ENCODE data around the gene SMPDL3B.

The SMPDL3B gene

GRCh38 chr1:27922272-27922671, 12.5 kb upstream of the SMPDL3B start:
- Histone ChIP-seq H3K4me3 (ENCODE audit: low read depth, low read length) (no peak overlapping the region), H3K36me3 (ENCODE audit: control insufficient read depth in 1 of 2, insufficient read depth in 2 of 2, low read length in 2 of 2) (no peaks in the 10 kb centered on the region), H2AK5ac (ENCODE audit: low read length) (no peak overlapping the region), H3K4me1 (ENCODE audit: control insufficient read depth in 1 of 2, insufficient read depth in 2 of 2, low read length in 2 of 2) (no peaks in the 10 kb centered on the region), H3K4me2 (ENCODE audit: low read length) (no peak overlapping the region), H4K12ac (ENCODE audit: low read depth, low read length) (no peak overlapping the region), H3K79me1 (ENCODE audit: low read length) (no peaks in the 10 kb centered on the region), H3K23ac (ENCODE audit: low read length) (no peak overlapping the region), H3K27ac (ENCODE audit: low read depth, low read length) (no peak overlapping the region), H3K79me2 (ENCODE audit: control insufficient read depth, insufficient read depth, low read length, poor library complexity) (no peaks in the 10 kb centered on the region), H3K14ac (ENCODE audit: low read length) (no peak overlapping the region), H4K91ac (ENCODE audit: low read depth, low read length) (no peak overlapping the region), H4K8ac (ENCODE audit: low read depth, low read length) (no peak overlapping the region), H3K9ac (ENCODE audit: low read length) (no peak overlapping the region), H3K27me3 (ENCODE audit: insufficient read depth, low read length) (no peaks in the 10 kb centered on the region), H3K4ac (ENCODE audit: low read depth, low read length) (no peak overlapping the region), H2BK120ac (ENCODE audit: insufficient read depth, low read length, poor library complexity) (no peak overlapping the region), H2BK12ac (ENCODE audit: low read length) (no peak overlapping the region), H2BK5ac (ENCODE audit: low read depth, low read length, poor library complexity) (no peak overlapping the region), H2AFZ (ENCODE audit: insufficient read depth, low read length, poor library complexity) (no peak overlapping the region), H3K18ac (ENCODE audit: low read length) (no peak overlapping the region), H3K9me3 (ENCODE audit: insufficient read depth, low read depth, low read length) (no peaks in the 10 kb centered on the region)
- DNase-seq: no peak
- WGBS (ENCODE audit: extremely low coverage, insufficient coverage, insufficient read length): no CpG with 5 or more reads among the region's 3 CpGs

GRCh38 chr1:27928216-27928954, 6.4 kb upstream of the SMPDL3B start:
- Histone ChIP-seq H2BK5ac (ENCODE audit: low read depth, low read length, poor library complexity) (no peak overlapping the region), H4K8ac (ENCODE audit: low read depth, low read length) (no peak overlapping the region), H3K9ac (ENCODE audit: low read length) (no peak overlapping the region), H2AFZ (ENCODE audit: insufficient read depth, low read length, poor library complexity) (no peak overlapping the region), H3K4me3 (ENCODE audit: low read depth, low read length) (no peak overlapping the region), H3K9me3 (ENCODE audit: insufficient read depth, low read depth, low read length) (no peaks in the 10 kb centered on the region), H3K23ac (ENCODE audit: low read length) (no peak overlapping the region), H2AK5ac (ENCODE audit: low read length) (no peak overlapping the region), H3K27me3 (ENCODE audit: insufficient read depth, low read length) (no peaks in the 10 kb centered on the region), H3K4ac (ENCODE audit: low read depth, low read length) (no peak overlapping the region), H3K18ac (ENCODE audit: low read length) (no peak overlapping the region), H3K4me1 (ENCODE audit: control insufficient read depth in 1 of 2, insufficient read depth in 2 of 2, low read length in 2 of 2) (no peaks in the 10 kb centered on the region), H4K91ac (ENCODE audit: low read depth, low read length) (no peak overlapping the region), H4K12ac (ENCODE audit: low read depth, low read length) (no peak overlapping the region), H3K4me2 (ENCODE audit: low read length) (no peak overlapping the region), H3K36me3 (ENCODE audit: control insufficient read depth in 1 of 2, insufficient read depth in 2 of 2, low read length in 2 of 2) (no peaks in the 10 kb centered on the region), H3K27ac (ENCODE audit: low read depth, low read length) (no peak overlapping the region), H3K79me2 (ENCODE audit: control insufficient read depth, insufficient read depth, low read length, poor library complexity) (no peaks in the 10 kb centered on the region), H2BK120ac (ENCODE audit: insufficient read depth, low read length, poor library complexity) (no peak overlapping the region), H3K79me1 (ENCODE audit: low read length) (no peaks in the 10 kb centered on the region), H3K14ac (ENCODE audit: low read length) (no peak overlapping the region), H2BK12ac (ENCODE audit: low read length) (no peak overlapping the region)
- no peak for DNase-seq
- WGBS (ENCODE audit: extremely low coverage, insufficient coverage, insufficient read length): no CpG with 5 or more reads among the region's 5 CpGs

GRCh38 chr1:27931184-27931583, 3.6 kb upstream of the SMPDL3B start:
- Histone ChIP-seq H3K27me3 (ENCODE audit: insufficient read depth, low read length) (no peaks in the 10 kb centered on the region), H2BK120ac (ENCODE audit: insufficient read depth, low read length, poor library complexity) (no peak overlapping the region), H4K8ac (ENCODE audit: low read depth, low read length) (no peak overlapping the region), H3K4me1 (ENCODE audit: control insufficient read depth in 1 of 2, insufficient read depth in 2 of 2, low read length in 2 of 2) (peaks cover 5 to 9% of the 10 kb centered on the region in 2 experiments), H3K18ac (ENCODE audit: low read length) (no peak overlapping the region), H3K79me2 (ENCODE audit: control insufficient read depth, insufficient read depth, low read length, poor library complexity) (no peaks in the 10 kb centered on the region), H3K14ac (ENCODE audit: low read length) (no peak overlapping the region), H2BK12ac (ENCODE audit: low read length) (no peak overlapping the region), H3K9me3 (ENCODE audit: insufficient read depth, low read depth, low read length) (no peaks in the 10 kb centered on the region), H3K4me2 (ENCODE audit: low read length) (no peak overlapping the region), H3K4ac (ENCODE audit: low read depth, low read length) (no peak overlapping the region), H3K4me3 (ENCODE audit: low read depth, low read length) (no peak overlapping the region), H4K12ac (ENCODE audit: low read depth, low read length) (no peak overlapping the region), H4K91ac (ENCODE audit: low read depth, low read length) (no peak overlapping the region), H3K23ac (ENCODE audit: low read length) (no peak overlapping the region), H3K27ac (ENCODE audit: low read depth, low read length) (no peak overlapping the region), H2AK5ac (ENCODE audit: low read length) (no peak overlapping the region), H3K9ac (ENCODE audit: low read length) (no peak overlapping the region), H2AFZ (ENCODE audit: insufficient read depth, low read length, poor library complexity) (no peak overlapping the region), H2BK5ac (ENCODE audit: low read depth, low read length, poor library complexity) (no peak overlapping the region), H3K36me3 (ENCODE audit: control insufficient read depth in 1 of 2, insufficient read depth in 2 of 2, low read length in 2 of 2) (no peaks in the 10 kb centered on the region), H3K79me1 (ENCODE audit: low read length) (peaks cover 4% of the 10 kb centered on the region)
- no peak for DNase-seq
- no CpG with 5 or more reads among the region's 6 CpGs for WGBS (ENCODE audit: extremely low coverage, insufficient coverage, insufficient read length)

GRCh38 chr1:27931759-27932158, 3.0 kb upstream of the SMPDL3B start:
- H2AK5ac ChIP-seq (ENCODE audit: low read length): no peak overlapping the region
- no peaks in the 10 kb centered on the region for H3K36me3 ChIP-seq (ENCODE audit: control insufficient read depth in 1 of 2, insufficient read depth in 2 of 2, low read length in 2 of 2)
- H3K79me1 ChIP-seq (ENCODE audit: low read length): peaks cover 4% of the 10 kb centered on the region
- no peak overlapping the region for H4K12ac ChIP-seq (ENCODE audit: low read depth, low read length)
- H3K4me3 ChIP-seq (ENCODE audit: low read depth, low read length): no peak overlapping the region
- WGBS (ENCODE audit: extremely low coverage, insufficient coverage, insufficient read length): no CpG with 5 or more reads among the region's 4 CpGs
- H3K9me3 ChIP-seq (ENCODE audit: insufficient read depth, low read depth, low read length): no peaks in the 10 kb centered on the region
- H2BK12ac ChIP-seq (ENCODE audit: low read length): no peak overlapping the region
- no peak overlapping the region for H3K23ac ChIP-seq (ENCODE audit: low read length)
- no peaks in the 10 kb centered on the region for H3K27me3 ChIP-seq (ENCODE audit: insufficient read depth, low read length)
- no peak overlapping the region for H2BK5ac ChIP-seq (ENCODE audit: low read depth, low read length, poor library complexity)
- DNase-seq: no peak
- no peak overlapping the region for H2AFZ ChIP-seq (ENCODE audit: insufficient read depth, low read length, poor library complexity)
- no peaks in the 10 kb centered on the region for H3K79me2 ChIP-seq (ENCODE audit: control insufficient read depth, insufficient read depth, low read length, poor library complexity)
- H3K4ac ChIP-seq (ENCODE audit: low read depth, low read length): no peak overlapping the region
- H3K9ac ChIP-seq (ENCODE audit: low read length): no peak overlapping the region
- no peak overlapping the region for H3K14ac ChIP-seq (ENCODE audit: low read length)
- H4K8ac ChIP-seq (ENCODE audit: low read depth, low read length): no peak overlapping the region
- H3K4me1 ChIP-seq (ENCODE audit: control insufficient read depth in 1 of 2, insufficient read depth in 2 of 2, low read length in 2 of 2): peaks cover 5 to 9% of the 10 kb centered on the region in 2 experiments
- H3K18ac ChIP-seq (ENCODE audit: low read length): no peak overlapping the region
- H2BK120ac ChIP-seq (ENCODE audit: insufficient read depth, low read length, poor library complexity): no peak overlapping the region
- H3K27ac ChIP-seq (ENCODE audit: low read depth, low read length): no peak overlapping the region
- H3K4me2 ChIP-seq (ENCODE audit: low read length): no peak overlapping the region
- no peak overlapping the region for H4K91ac ChIP-seq (ENCODE audit: low read depth, low read length)
